Epidermal melanocyte (primary cell): ENCODE results near the gene ZNF384.
"Not testable (repeated sequence)": the region's sequence is repeated elsewhere in the genome, so short reads cannot be mapped to it uniquely, and the experiment has no call there.

ENCODE experiments used
- DNase-seq: peaks from one replicate; pipeline ENCODE4 v3.0.0; 2011; ENCODE audit warnings: low spot score; ENCODE audit not compliant: insufficient read length

ZNF384 gene

GRCh38 chr12:6688999-6689882, at the start of gene ZNF384:
ZNF384 (minus strand) TSS chr12:6689375; CDS start chr12:6679520, 9,855 bp downstream.
- DNase-seq = peak; percentile 98

- no peak for DNase-seq
These were observed 47.6 kb upstream of the ZNF384 start for GRCh38 chr12:6736754-6737153.

GRCh38 chr12:6735448-6736191, 46.4 kb upstream of the ZNF384 start:
- DNase-seq = peak; percentile 78

GRCh38 chr12:6734506-6735387, 45.6 kb upstream of the ZNF384 start:
- no peak for DNase-seq

- DNase-seq = no peak
These were observed 41.0 kb upstream of the ZNF384 start for GRCh38 chr12:6730169-6730568.

DNA sequence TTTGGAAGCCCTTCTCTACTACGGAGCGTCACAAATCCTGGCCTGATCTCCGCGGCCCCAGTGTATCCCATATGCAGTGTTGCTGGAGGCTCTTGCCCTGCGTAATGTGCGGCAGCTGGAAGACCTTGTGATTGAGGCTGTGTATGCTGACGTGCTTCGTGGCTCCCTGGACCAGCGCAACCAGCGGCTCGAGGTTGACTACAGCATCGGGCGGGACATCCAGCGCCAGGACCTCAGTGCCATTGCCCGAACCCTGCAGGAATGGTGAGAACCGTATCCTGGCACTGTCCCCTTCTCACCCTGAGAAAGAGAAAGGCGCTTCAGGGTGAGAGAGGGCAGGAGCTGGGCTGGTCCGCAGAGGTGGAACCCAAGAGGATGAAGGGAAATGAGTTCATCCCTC, 40.0 kb upstream of the ZNF384 start:
- no peak for DNase-seq

DNA sequence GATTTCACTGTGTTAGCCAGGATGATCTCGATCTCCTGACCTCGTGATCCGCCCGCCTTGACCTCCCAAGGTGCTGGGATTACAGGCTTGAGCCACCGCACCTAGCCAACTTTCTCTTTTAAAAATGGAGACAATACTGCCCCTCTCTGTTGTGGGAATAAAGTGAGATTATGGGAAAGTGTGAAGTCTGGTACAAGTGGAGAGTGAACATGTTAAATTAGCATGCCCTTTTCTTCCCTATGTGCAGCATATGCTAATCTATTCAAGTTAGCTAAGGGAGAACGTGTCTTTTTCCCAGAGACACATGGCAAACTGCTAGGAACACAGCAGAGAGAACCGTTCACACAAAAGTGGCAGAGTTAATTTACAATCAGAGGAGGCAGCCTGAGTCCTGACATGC, 36.2 kb upstream of the ZNF384 start:
- DNase-seq = no peak

- DNase-seq = no peak
These were observed 35.2 kb upstream of the ZNF384 start for GRCh38 chr12:6724409-6724797.

GRCh38 chr12:6723607-6724408, 34.6 kb upstream of the ZNF384 start, which contains the start of gene COPS7A:
COPS7A (plus strand) TSS chr12:6724046; CDS start chr12:6724657, 611 bp downstream.
- DNase-seq = peak; percentile 96

GRCh38 chr12:6722863-6723262, 33.7 kb upstream of the ZNF384 start:
- no peak for DNase-seq

- DNase-seq = no peak
These were observed 27.8 kb upstream of the ZNF384 start for GRCh38 chr12:6716874-6717437.

GRCh38 chr12:6716031-6716873, 27.1 kb upstream of the ZNF384 start:
- not testable (repeated sequence) for DNase-seq

GRCh38 chr12:6708960-6709394, 19.8 kb upstream of the ZNF384 start:
- no peak for DNase-seq

DNA sequence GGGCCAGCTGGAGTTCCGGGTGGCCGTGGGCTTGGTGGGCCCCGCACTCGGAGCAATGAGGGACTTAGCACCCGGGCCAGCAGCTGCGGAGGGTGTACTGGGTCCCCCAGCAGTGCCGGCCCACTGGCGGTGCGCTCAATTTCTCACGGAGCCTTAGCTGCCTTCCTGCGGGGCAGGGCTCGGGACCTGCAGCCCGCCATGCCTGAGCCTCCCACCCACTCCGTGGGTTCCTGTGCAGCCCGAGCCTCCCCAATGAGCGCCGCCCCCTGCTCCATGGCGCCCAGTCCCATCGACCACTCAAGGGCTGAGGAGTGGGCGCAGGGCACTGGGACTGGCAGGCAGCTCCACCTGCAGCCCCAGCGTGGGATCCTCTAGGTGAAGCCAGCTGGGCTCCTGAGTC, 19.2 kb upstream of the ZNF384 start:
- not testable (repeated sequence) for DNase-seq

DNA sequence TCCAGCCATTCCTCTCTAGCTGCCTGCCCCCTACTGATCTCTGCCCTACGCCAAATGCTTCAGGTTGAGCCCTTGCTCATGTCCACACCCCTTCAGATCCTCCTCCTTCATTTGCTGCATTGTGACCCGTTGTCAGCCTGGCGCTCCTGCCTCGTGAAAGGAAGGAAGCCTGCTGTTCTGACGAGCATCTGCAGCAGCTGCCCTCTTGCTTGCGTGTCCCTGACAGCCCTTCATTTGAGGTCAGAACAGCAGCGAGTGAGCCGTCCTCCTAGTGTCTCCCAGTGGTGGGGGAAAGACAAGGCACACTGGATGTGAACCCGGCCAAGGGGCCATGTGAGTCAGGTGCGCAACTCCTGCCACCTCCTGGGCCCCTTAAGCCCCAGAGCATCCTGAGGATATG, 14.5 kb upstream of the ZNF384 start:
- no peak for DNase-seq

GRCh38 chr12:6701078-6701768, 12.0 kb upstream of the ZNF384 start:
- DNase-seq = no peak

GRCh38 chr12:6700646-6701051, 11.5 kb upstream of the ZNF384 start, which contains the start of gene PIANP:
PIANP (minus strand) TSS chr12:6700815; CDS start chr12:6698061, 2,754 bp downstream.
- peak; percentile 67 for DNase-seq

GRCh38 chr12:6699989-6700645, 10.9 kb upstream of the ZNF384 start:
- DNase-seq = no peak
